MV-4-11 (cell line): ENCODE measurements around the gene LIM2.

ENCODE experiments used
- DNase-seq: peaks from one replicate; lab custom pipeline; 2025; lab: John Stamatoyannopoulos, UW

LIM2 gene

GRCh38 chr19:51396175-51396574 is 8.4 kb upstream of the LIM2 start:
- DNase-seq: no peak

GRCh38 chr19:51394050-51394836 is 6.5 kb upstream of the LIM2 start:
- peak; percentile 100 for DNase-seq

DNA sequence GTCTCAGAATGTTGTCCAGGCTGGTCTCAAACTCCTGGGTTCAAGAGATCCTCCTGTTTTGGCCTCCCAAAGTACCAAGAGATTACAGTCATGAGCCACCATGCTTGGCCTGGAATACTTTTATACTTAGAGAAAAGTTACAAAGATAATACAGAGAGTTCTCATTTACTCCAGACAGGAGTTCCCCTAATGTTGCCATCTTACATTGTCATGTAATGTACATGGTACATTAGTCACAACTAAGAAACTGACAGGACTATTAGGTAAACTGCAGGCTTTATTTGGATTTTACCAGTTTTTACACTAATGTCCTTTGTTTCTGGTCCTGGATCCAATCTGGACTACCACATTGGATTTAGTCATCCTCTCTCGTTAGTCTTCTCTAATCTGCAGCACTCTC is 4.9 kb upstream of the LIM2 start:
- DNase-seq: no peak

DNA sequence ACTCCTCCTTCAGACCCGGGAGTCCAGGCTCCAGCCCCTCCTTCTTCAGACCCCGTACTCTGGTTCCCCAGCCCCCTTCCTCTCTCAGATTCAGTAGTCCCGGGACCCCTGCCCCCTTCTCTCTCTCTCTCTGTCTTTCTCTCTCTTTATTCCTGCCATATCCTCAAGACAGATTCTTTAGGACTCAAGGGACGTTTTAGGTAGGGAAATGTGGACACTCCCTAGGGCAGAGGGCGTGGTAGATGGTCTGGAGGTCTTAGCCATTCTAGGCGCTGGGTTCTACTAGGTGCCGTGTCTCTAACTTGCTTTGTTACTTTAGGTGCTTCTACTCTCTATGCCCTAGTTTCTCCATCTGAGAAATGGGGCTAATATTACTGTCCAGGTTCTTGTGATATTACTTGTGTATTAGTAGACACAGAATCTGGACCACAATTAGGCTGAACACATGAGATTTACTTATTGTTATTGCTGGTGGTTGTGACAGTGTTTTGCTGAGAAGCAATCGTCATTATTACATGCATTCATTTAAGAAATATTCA is 3.4 kb upstream of the LIM2 start:
- DNase-seq: no peak

GRCh38 chr19:51389143-51389542 is 1.4 kb upstream of the LIM2 start:
- no peak for DNase-seq

GRCh38 chr19:51386882-51387520 is 773 bp downstream of the LIM2 start:
- no peak for DNase-seq

- no peak for DNase-seq
Measured at GRCh38 chr19:51382004-51382403, 5.8 kb downstream of the LIM2 start.

GRCh38 chr19:51380379-51380778 is 7.4 kb downstream of the LIM2 start:
- no peak for DNase-seq

GRCh38 chr19:51377422-51377821 is 10.4 kb downstream of the LIM2 start:
- no peak for DNase-seq

- DNase-seq: peak; percentile 88
Measured at GRCh38 chr19:51375504-51376221, 12.1 kb downstream of the LIM2 start.

GRCh38 chr19:51372649-51373504 is 14.9 kb downstream of the LIM2 start, which contains the start of gene NKG7:
Gene NKG7, minus strand, starts transcription at chr19:51372654. Its CDS starts 119 bp downstream, at chr19:51372535.
- DNase-seq: peak; percentile 99

DNA sequence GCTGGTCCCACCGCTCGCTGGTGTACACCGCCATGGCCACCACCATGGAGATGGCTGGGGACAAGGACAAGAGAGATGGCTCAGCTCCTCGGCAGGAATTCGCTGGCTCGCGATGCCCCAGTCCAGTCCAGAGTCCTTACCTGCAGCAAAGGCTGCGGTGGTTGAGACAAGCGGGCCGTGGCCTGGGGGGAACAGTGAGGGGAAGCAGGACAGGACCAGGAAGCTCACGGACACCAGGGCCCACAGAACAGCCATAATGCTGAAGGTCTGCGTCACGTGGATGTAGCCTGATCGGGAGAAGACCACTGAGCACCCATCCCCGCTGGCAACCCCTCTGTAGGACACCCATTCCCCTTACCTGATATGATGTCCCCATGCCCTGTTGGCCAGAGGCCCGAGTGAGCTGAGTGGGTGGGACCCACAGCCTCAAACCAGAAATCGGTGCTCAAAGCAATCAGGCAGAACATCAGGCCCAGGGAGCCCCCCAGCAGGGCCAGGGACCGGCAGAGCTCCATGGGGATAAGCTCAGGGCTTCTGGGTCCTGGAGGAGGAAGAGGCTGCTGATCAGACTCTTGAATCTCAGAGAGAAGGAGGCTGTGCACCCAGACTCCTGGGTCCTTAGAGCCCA is 15.6 kb downstream of the LIM2 start:
- no peak for DNase-seq

DNA sequence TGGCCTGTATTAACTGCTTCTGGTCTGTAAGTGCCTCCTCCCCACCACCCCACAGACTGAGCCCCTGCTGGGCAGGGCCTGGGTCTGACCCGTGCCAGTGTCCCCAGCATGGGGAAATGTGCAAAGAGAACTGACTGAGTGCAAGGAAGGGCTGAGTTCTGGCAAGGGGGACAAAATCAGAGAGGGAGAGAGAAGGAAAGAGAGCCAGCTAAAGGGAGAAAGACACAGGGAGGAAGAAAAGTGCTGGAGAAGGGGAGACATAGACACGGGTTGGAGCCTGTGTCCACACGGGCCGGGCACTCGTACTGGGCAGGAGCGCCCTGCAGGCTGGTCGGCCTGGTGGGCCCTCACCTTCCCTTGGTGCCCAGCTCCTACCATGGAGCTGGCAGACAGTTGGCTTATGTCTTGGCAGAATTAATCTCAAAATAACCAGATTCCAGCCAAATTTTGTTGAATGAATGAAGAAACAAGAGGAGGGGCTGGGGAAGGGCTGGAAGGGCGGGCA is 16.5 kb downstream of the LIM2 start:
- no peak for DNase-seq

DNA sequence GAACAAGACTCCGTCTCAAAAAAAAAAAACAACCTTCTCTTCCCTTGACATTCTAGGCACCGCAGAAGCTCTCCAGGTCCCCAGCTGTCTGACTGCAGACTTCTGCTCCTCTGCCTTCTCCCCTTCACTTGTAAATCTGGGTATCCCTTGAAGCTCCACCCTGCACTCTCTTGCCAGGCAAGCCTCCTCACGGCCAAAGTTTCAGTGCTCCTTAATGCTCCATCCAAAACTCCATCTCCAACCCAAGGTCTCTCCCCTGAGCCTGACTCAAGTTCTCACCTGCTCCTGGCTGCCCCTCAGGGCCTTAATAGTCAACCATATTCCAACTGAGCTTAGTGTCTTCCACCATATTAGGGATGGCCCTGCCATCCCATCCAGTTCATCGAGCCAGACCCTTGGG is 17.5 kb downstream of the LIM2 start:
- no peak for DNase-seq

DNA sequence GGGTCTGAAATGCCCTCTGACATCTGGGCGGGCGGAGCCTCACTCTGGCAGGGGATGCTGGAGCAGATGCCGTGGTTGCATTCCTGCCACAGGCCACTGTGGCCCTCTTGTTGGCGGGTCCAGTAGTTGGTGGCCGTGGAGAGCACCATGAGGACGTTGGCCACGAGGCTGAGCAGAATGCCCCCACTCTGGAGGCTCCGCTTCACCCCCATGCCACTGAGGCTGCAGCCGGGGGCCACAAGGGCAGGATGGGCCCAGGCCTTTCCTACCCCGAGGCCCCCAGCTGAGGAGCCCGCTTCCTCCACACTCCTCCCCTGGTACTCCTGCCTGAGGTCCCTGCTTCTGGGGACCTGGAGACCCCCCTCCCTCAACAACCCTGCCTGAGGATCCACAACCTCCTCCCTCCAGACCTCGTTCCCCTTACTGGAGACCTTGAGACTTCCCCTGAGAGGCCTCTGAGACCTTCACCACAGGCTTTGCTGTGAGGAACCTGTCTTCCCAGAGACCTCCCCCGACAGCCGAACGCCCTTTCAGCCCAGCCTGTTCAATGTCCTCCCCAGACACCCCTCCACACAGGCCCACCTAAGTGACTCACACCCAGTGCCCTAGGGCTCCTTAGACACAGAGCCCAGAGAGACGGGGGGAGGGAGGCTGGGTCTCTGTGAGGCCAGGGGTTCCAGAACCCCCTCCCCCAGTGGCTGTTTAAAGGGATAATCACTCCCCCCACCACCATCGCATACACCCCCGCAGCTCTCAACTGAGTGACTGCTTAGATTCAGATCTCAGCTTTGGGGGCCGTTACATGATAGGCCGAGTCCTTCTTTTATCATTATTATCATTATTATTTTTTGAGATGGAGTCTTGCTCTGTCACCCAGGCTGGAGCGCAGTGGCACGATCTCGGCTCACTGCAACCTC is 19.1 kb downstream of the LIM2 start, which contains the start of gene CLDND2:
Gene CLDND2, minus strand, starts transcription at position 638 of the 917 bp plus-strand sequence. Its CDS starts 426 bp downstream, at position 212.
- peak; percentile 27 for DNase-seq

DNA sequence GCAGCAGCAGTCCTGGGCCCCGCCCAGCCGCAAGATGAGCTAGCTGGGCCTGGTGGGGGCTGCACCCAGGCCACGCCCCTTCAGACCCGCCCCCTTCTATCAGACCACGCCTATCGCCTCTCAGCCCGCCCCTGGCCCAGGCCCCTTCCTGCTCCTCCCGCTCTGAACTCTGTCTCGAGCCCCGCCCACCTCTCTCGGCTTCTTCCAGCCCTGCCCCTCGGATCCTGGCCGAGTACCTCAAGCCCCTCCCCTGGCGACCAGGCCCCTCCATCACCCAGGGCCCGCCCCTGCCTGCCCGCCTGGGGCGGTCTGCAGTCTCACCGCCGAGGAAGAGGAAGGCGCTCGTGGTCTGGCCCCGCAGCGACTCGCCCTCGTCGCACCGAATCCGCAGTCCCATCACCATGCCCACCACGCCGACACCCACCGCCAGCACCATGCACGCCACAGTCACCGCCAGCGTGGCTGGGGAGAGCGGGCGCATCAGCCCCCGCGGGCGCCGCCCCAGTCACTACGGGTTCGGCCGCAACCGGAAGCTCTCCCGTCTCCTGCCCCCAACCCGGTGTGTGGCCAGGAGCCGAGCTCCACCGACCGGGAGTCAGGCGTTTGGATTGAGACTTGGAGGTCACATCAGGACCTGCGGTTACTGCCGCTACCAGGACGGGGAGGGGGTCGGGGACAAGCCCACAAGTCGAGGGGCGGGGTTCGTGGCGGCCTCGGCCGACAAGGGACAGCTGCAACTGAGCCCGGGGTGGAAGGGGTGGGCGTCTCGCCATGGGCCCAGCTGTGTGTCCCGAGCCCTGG is 20.0 kb downstream of the LIM2 start:
- DNase-seq: peak; percentile 99

GRCh38 chr19:51367255-51367564 is 20.6 kb downstream of the LIM2 start:
- no peak for DNase-seq

DNA sequence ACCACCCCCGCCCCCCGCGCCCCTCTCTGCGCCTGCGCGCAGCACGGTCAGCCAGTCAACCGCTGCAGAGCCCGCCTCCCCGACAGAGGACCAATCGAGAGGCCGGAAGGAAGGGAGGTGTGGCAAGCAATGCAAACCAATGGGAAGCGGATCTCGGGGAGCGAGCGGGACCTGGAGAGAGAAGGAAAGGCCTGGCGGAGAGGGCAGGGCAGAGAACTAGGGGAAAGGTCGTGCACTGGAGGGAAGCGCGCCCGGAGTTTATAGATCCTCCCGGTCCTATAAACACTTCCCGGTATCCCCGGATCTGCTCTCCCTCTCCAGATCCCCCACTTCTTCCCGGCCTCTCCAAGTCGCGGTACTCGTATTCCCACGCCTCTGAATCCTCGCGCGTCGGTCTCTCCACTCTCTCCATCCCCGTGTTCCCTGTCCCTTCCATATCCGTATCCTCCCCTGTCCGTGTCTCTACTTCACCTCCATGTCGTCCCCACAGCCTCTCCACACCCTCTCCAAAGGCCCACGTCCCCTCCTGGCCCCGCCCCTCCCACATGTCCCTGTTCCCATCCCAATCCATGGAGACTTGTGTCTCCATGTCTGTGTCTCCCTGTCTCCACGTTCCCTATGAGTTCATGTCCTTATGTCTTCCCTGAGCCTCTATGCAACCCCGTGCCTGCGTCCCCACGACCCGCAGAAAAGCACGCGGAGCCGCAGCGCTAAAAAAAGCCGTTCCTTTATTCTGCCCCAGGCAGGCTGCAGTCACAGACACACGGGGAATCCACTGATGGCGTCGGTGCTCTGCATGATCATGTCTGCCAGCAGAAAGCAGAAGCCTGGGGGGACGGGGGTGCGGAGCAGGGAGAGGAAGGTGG is 21.2 kb downstream of the LIM2 start:
- peak; percentile 99 for DNase-seq
